ENCODE measurements around the gene TTC16.

TTC16 gene

GRCh38 chr9:127705577-127706379 is 10.1 kb upstream of the TTC16 start:
- TF ChIP-seq GATA2 (IDR thresholded peaks at IDR 0.05; ENCODE audit: low read depth, low read length), result no peak
- TF ChIP-seq GATA3 (IDR thresholded peaks at IDR 0.05; ENCODE audit: low read depth, low read length), result no peak

- TF ChIP-seq GATA2 (IDR thresholded peaks at IDR 0.05; ENCODE audit: low read depth, low read length) (no peak), GATA3 (IDR thresholded peaks at IDR 0.05; ENCODE audit: low read depth, low read length) (no peak)
Measured at GRCh38 chr9:127706836-127707241, 9.0 kb upstream of the TTC16 start, which contains the start of gene CFAP157. TSS of gene CFAP157 (plus strand) at chr9:127706988. CDS start at chr9:127707032, 44 bp downstream.

GRCh38 chr9:127707766-127708165 is 8.1 kb upstream of the TTC16 start:
- TF ChIP-seq GATA3 (IDR thresholded peaks at IDR 0.05; ENCODE audit: low read depth, low read length), result no peak
- no peak for TF ChIP-seq GATA2 (IDR thresholded peaks at IDR 0.05; ENCODE audit: low read depth, low read length)

- TF ChIP-seq GATA2 (IDR thresholded peaks at IDR 0.05; ENCODE audit: low read depth, low read length) (no peak), GATA3 (IDR thresholded peaks at IDR 0.05; ENCODE audit: low read depth, low read length) (no peak)
Measured at GRCh38 chr9:127708952-127709587, 6.8 kb upstream of the TTC16 start.

GRCh38 chr9:127710204-127710783 is 5.6 kb upstream of the TTC16 start:
- TF ChIP-seq GATA2 (IDR thresholded peaks at IDR 0.05; ENCODE audit: low read depth, low read length) (no peak), GATA3 (IDR thresholded peaks at IDR 0.05; ENCODE audit: low read depth, low read length) (no peak)

GRCh38 chr9:127711226-127711701 is 4.6 kb upstream of the TTC16 start:
- TF ChIP-seq GATA3 (IDR thresholded peaks at IDR 0.05; ENCODE audit: low read depth, low read length), result no peak
- no peak for TF ChIP-seq GATA2 (IDR thresholded peaks at IDR 0.05; ENCODE audit: low read depth, low read length)

- TF ChIP-seq GATA3 (IDR thresholded peaks at IDR 0.05; ENCODE audit: low read depth, low read length) (no peak), GATA2 (IDR thresholded peaks at IDR 0.05; ENCODE audit: low read depth, low read length) (no peak)
Measured at GRCh38 chr9:127711831-127712274, 4.0 kb upstream of the TTC16 start.

GRCh38 chr9:127712371-127712770 is 3.5 kb upstream of the TTC16 start:
- no peak for TF ChIP-seq GATA3 (IDR thresholded peaks at IDR 0.05; ENCODE audit: low read depth, low read length)
- TF ChIP-seq GATA2 (IDR thresholded peaks at IDR 0.05; ENCODE audit: low read depth, low read length), result no peak

- no peak for TF ChIP-seq GATA3 (IDR thresholded peaks at IDR 0.05; ENCODE audit: low read depth, low read length)
Measured at GRCh38 chr9:127712867-127713266, 3.0 kb upstream of the TTC16 start.

GRCh38 chr9:127714020-127714750 is 1.7 kb upstream of the TTC16 start:
- TF ChIP-seq GATA2 (IDR thresholded peaks at IDR 0.05; ENCODE audit: low read depth, low read length), result no peak
- no peak for TF ChIP-seq GATA3 (IDR thresholded peaks at IDR 0.05; ENCODE audit: low read depth, low read length)

GRCh38 chr9:127714951-127715469 is 869 bp upstream of the TTC16 start:
- TF ChIP-seq GATA3 (IDR thresholded peaks at IDR 0.05; ENCODE audit: low read depth, low read length) (no peak), GATA2 (IDR thresholded peaks at IDR 0.05; ENCODE audit: low read depth, low read length) (no peak)

- no peak for TF ChIP-seq GATA2 (IDR thresholded peaks at IDR 0.05; ENCODE audit: low read depth, low read length)
- no peak for TF ChIP-seq GATA3 (IDR thresholded peaks at IDR 0.05; ENCODE audit: low read depth, low read length)
Measured at GRCh38 chr9:127716412-127716811, 533 bp downstream of the TTC16 start.

- TF ChIP-seq GATA2 (IDR thresholded peaks at IDR 0.05; ENCODE audit: low read depth, low read length), result no peak
- TF ChIP-seq GATA3 (IDR thresholded peaks at IDR 0.05; ENCODE audit: low read depth, low read length), result no peak
Measured at GRCh38 chr9:127717766-127718165, 1.9 kb downstream of the TTC16 start.
